OCI-LY3 (cell line): ENCODE data around the gene THY1.

Source experiments
- H2AFZ ChIP-seq: fragments of 200-600, 300-600 bp; shearing (Covaris generic); 2 replicates; pipeline ENCODE4 v1.6.0; 2014; ENCODE audit warnings: antibody characterized with exemption, low read depth, low read length
- H3K27ac ChIP-seq: fragments of 200-600, 300-600 bp; sonication (generic); 2 replicates; pipeline ENCODE4 v1.5.1; 2014; ENCODE audit warnings: mild to moderate bottlenecking, low read length, moderate library complexity, mixed read lengths
- H3K27me3 ChIP-seq: fragments of 200-600, 300-600 bp; sonication (generic); 2 replicates; pipeline ENCODE4 v1.6.1; 2014; ENCODE audit warnings: low read depth, low read length, mixed read lengths
- H3K36me3 ChIP-seq: fragments of 200-600, 300-600 bp; sonication (generic); replicated peaks from 2 replicates; pipeline ENCODE3; 2014; ENCODE audit warnings: low read depth, low read length, mixed read lengths
- H3K4me1 ChIP-seq: fragments of 300-600, 200-600 bp; sonication (generic); 2 replicates; pipeline ENCODE4 v1.6.1; 2014; ENCODE audit warnings: low read length, mixed read lengths
- H3K4me2 ChIP-seq: fragments of 200-600, 300-600 bp; sonication (generic); 2 replicates; pipeline ENCODE4 v1.6.1; 2014; ENCODE audit warnings: low read length, mixed read lengths
- H3K4me3 ChIP-seq: fragments of 300-600, 200-600 bp; sonication (generic); 2 replicates; pipeline ENCODE4 v1.5.1; 2014; ENCODE audit warnings: antibody characterized with exemption, mild to moderate bottlenecking, low read length, moderate library complexity
- H3K79me2 ChIP-seq: fragments of 300-600, 200-600 bp; shearing (Covaris generic); 2 replicates; pipeline ENCODE4 v1.6.1; 2014; ENCODE audit warnings: mild to moderate bottlenecking, low read length, mixed read lengths
- H3K9ac ChIP-seq: fragments of 300-600, 200-600 bp; shearing (Covaris generic); 2 replicates; pipeline ENCODE4 v1.6.0; 2014; ENCODE audit warnings: mild to moderate bottlenecking, low read length, moderate library complexity
- H3K9me3 ChIP-seq: fragments of 200-600, 300-600 bp; shearing (Covaris generic); 2 replicates; pipeline ENCODE4 v1.6.1; 2014; ENCODE audit warnings: low read length, mixed read lengths; ENCODE audit not compliant: insufficient read depth
- H4K20me1 ChIP-seq: fragments of 200-600, 300-600 bp; sonication (generic); 2 replicates; pipeline ENCODE4 v1.6.1; 2016; ENCODE audit warnings: low read length, mixed read lengths; ENCODE audit not compliant: insufficient read depth
- CTCF ChIP-seq: fragments of 200-600, 300-600 bp; sonication (generic); IDR thresholded peaks from 2 replicates; pipeline ENCODE4 v1.5.1; 2014; ENCODE audit warnings: antibody characterized with exemption, low read length, low read depth
- EZH2phosphoT487 ChIP-seq: fragments of 200-600 bp; shearing (Covaris generic); IDR thresholded peaks from 2 replicates; pipeline ENCODE4 v1.6.1; 2018; ENCODE audit warnings: antibody characterized with exemption, mixed run types, low read depth

Gene THY1

GRCh38 chr11:119420631-119421030 lies 2.3 kb downstream of the THY1 start:
- no peaks in the 10 kb centered on the region for H3K9me3 ChIP-seq
- no peak overlapping the region for H2AFZ ChIP-seq
- H3K4me3 ChIP-seq = no peak overlapping the region
- H3K27me3 ChIP-seq = no peaks in the 10 kb centered on the region
- no peaks in the 10 kb centered on the region for H4K20me1 ChIP-seq
- no peak overlapping the region for H3K9ac ChIP-seq
- H3K4me2 ChIP-seq = no peak overlapping the region
- H3K4me1 ChIP-seq = peaks cover 3% of the 10 kb centered on the region; the same call in 1 of the 2 replicates
- TF ChIP-seq CTCF (no peak), EZH2phosphoT487 (no peak)
- no peak overlapping the region for H3K27ac ChIP-seq
- no peaks in the 10 kb centered on the region for H3K79me2 ChIP-seq
- H3K36me3 ChIP-seq = no peaks in the 10 kb centered on the region

- H3K36me3 ChIP-seq = no peaks in the 10 kb centered on the region
- H3K4me2 ChIP-seq = no peak overlapping the region
- H4K20me1 ChIP-seq = no peaks in the 10 kb centered on the region
- no peaks in the 10 kb centered on the region for H3K79me2 ChIP-seq
- no peak for TF ChIP-seq CTCF
- TF ChIP-seq EZH2phosphoT487 = no peak
- H3K27me3 ChIP-seq = no peaks in the 10 kb centered on the region
- H3K4me1 ChIP-seq = peaks cover 3% of the 10 kb centered on the region; the same call in 1 of the 2 replicates
- H3K9me3 ChIP-seq = no peaks in the 10 kb centered on the region
- H3K27ac ChIP-seq = no peak overlapping the region
- no peak overlapping the region for H3K9ac ChIP-seq
- H2AFZ ChIP-seq = no peak overlapping the region
- H3K4me3 ChIP-seq = no peak overlapping the region
Observed at GRCh38 chr11:119419834-119420492, 3.0 kb downstream of the THY1 start.

GRCh38 chr11:119419246-119419645 lies 3.7 kb downstream of the THY1 start:
- H3K4me2 ChIP-seq = no peak overlapping the region
- no peaks in the 10 kb centered on the region for H3K27me3 ChIP-seq
- no peak overlapping the region for H2AFZ ChIP-seq
- H4K20me1 ChIP-seq = no peaks in the 10 kb centered on the region
- no peaks in the 10 kb centered on the region for H3K9me3 ChIP-seq
- H3K9ac ChIP-seq = no peak overlapping the region
- no peak overlapping the region for H3K27ac ChIP-seq
- no peaks in the 10 kb centered on the region for H3K79me2 ChIP-seq
- TF ChIP-seq CTCF (no peak), EZH2phosphoT487 (no peak)
- peaks cover 2% of the 10 kb centered on the region for H3K36me3 ChIP-seq
- H3K4me3 ChIP-seq = no peak overlapping the region
- H3K4me1 ChIP-seq = peaks cover 3% of the 10 kb centered on the region; the same call in 1 of the 2 replicates

GRCh38 chr11:119418759-119419158 lies 4.2 kb downstream of the THY1 start:
- Histone ChIP-seq H3K79me2 (no peaks in the 10 kb centered on the region), H3K27ac (no peak overlapping the region), H3K9ac (no peak overlapping the region), H3K9me3 (no peaks in the 10 kb centered on the region), H3K4me3 (no peak overlapping the region), H4K20me1 (no peaks in the 10 kb centered on the region), H3K4me1 (peaks cover 3% of the 10 kb centered on the region; the same call in 1 of the 2 replicates), H3K4me2 (no peak overlapping the region), H3K36me3 (peaks cover 4% of the 10 kb centered on the region), H2AFZ (no peak overlapping the region), H3K27me3 (no peaks in the 10 kb centered on the region)
- TF ChIP-seq CTCF (no peak), EZH2phosphoT487 (no peak)
